ENCODE measurements around the gene CCDC88C. TPM values are rescaled to one million over a fixed set of nuclear protein-coding genes. Genes with fewer than 3 reads are reported as not detected.
"Not testable (repeated sequence)": the region's sequence is repeated elsewhere in the genome, so short reads cannot be mapped to it uniquely, and the experiment has no call there.

CCDC88C gene
- polyA plus RNA-seq, 3 donors, result 39.2 to 49.7 (median 44.4) TPM

DNA sequence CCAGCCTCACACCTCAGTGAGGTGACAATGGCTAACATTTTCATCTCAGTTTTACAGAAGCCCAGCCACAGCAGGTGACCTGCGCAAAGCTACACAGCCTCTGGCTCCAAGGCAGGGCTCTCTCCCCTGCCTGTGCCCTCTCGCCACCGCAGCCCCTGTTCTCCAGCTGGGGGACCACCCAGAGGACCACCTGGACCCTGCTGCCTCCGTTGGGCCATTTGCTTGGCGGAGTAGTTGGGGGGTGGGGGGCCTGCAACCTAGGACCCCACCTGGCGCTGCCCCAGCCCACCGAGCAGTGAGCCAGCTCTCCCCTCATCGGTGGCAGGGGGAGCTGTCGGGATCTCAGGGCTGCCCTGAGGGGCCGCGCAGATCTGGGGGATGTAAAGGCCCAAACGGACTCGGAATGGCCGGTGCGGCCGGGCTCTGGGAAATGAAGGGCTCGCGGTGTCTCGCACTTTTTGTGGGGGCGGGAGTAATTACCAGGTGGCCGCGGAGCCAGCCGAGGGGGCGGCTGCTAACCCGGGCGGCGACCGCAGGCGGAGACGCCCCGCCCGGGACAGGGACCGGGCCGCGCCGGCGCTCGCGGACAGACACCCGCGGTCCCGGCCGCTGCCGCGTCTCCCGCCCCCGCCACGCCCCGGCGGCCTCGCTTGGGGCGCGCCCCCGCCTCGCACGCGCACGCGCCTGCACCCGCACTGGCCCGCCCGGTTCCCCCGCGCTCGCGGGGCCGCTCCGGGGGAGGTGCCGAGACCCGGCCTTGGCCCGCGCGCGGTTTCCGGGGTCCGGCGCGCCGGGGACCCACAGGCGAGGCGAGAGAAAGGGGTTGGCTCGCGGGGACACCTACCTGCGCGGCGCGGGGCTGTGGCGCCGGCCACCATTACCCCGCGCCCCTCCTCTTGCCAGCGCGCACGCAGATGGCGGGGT, 164.5 kb downstream of the CCDC88C start:
- DNase-seq, result no peak

DNA sequence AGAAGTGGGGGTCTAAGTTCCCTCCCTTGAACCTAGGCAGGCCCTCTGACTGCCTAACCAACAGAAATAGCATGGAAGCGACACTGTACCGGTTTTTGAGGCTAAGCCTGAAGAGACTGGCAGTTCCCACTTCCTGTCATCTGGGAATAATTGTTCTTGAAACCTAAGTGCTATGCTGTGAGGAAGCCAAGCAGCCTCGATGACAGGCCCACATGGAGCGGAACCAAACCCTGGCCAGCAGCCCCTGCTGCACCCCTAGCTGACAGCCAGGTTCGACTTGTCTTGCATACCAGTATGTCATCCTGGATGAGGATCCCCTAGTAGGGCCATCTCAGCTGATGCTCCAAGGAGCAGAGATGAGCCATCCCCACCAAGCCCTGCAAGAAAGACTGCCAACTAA, 166.7 kb downstream of the CCDC88C start:
- no peak for DNase-seq

DNA sequence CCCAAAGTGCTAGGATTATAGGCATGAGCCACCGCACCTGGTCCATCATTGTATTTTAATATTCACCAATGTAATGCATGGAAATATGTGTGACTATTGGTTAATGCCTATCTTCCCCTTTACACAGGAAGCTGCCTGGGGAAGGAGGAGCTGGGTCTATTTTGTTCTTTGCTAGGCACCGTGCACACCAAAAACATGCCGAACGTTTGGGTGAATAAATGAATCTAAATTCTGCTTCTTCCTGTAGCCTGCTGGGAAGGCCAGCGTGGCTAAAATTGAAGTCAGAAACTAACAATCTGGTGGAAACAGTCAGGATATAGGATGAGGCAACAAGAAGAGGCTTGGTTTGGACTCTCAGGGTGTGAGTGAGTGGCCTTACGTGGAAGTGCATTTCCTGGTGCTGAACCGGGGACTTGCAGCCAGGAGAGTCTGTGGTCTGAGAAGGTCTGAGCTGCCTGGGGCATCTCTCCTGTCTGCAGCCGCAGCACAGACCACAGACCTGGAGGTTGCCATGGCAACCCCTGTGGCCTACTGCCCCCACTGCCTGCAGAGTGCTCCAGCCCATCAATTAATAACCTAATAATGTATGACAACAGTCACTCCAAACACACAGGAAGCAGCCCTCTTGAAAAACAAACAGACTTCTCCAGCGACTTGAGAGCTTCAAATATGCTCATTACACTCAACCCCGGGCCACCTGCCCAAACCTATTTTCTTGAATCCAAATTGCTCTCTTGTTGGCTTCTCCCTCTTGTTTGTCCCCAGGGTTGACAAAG, 167.6 kb downstream of the CCDC88C start:
- no peak for DNase-seq

DNA sequence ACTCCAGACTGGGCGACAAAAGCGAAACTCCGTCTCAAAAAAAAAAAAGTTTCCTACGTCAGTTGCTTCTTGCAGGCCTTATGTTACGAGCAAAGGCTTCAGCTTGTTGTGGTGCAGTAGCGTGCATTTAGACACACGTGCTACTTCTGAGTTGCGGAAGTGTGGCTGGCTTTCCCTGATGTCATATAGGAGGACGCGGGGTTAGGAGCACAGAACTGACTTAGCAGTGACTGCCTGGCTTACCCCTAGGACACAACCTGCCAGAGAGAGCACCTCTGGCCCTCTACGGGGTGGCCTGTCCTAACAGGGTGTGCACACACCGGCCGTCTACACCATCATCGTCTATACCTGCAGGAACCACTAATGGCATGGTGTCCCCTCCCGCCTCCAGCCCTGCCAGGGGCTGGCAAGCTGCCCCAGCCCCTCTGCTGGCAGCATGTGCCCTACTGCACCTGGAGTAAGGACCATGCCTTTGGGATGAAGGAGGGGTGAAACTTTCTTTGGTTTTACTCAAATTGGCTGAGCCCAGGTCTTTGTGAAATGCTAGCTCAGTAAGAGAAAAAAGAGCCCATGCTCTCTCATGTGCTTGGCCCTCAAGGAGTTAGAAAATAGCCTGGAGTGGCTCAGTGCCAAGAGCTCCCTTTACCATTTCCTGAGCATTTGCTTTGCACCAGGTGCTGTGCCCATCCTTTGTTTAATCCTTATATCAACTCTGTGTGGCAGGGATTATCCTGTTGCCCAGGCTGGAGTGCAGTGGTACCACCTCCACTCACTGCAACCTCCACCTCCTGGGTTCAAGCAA, 171.4 kb downstream of the CCDC88C start:
- DNase-seq, result no peak

DNA sequence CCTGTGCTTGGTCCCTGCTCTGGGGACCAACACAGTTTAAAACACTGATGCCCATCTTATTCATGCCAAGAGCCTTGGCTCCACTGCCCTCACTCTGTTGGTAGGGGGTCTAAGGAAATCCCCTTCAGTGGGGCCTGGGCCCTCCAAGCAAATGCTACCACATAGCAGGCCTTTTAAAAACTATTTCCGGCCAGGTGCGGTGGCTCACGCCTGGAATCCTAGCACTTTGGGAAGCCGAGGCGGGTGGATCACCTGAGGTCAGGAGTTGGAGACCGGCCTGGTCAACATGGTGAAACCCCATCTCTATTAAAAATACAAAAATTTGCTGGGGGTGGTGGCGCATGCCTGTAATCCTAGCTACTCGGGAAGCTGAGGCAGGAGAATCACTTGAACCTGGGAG, 172.0 kb downstream of the CCDC88C start:
- DNase-seq, result not testable (repeated sequence)

DNA sequence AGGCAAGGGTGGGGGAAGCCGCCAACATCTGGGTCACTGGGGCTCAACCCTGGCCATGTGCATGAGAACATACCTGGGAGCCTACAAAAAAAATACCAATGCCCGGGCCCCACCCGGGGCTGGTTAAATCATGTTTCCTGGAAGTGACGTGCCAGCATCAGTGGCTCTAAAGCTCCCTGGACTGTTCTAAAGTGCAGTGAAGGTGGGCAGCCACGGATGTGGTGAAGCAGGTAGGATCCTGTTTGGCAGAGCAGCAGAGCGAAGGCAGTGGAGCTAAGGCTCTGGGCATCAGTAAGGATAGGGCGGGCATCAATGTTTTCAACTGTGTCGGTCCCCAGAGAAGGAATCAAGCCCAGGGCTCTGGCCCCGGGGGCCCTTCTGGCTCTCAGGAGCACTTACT, 172.6 kb downstream of the CCDC88C start:
- DNase-seq, result no peak

DNA sequence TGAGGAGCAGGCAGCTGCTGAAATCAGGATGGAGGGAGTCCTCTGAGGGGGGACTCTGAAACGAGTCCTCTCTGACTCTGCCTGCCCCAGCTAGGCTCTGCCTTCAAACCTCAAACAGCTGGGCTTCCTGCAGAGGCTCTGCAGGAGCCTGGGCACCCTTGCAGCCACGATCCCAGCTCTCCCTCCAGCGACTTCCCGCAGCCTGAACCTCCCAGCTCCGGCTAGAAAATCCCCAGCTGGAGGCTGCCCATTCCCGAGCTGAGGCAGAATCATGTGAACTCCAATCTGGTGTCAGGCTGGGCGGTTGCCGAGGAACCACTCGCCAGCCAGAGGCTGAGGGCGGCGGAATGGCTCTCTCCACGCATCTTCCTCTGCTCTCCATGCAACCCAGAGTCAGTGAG, 173.1 kb downstream of the CCDC88C start, which contains the start of gene GPR68:
TSS of gene GPR68 (minus strand) at position 204 of the 401 bp plus-strand sequence. CDS start 9,654 bp downstream, outside the sequence.
- no peak for DNase-seq

DNA sequence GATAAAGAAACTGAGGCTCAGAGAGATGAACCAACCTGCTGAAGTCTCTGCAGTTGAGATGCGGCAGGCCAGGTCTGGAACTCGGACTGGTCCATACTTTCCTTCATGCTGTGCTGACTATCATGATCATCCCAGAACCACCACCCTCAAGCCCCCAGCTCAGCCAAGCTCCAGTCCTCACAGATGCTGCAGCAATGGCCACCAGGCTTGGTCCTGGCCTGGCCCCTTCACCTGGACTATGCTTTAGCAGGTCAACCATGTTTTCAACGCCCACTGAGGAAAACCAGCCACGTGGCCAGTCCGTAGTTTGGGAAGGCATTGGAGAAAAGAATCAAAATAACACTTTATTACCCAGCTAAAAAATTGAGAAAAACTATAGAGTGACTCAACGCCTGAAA, 174.5 kb downstream of the CCDC88C start:
- DNase-seq, result no peak

DNA sequence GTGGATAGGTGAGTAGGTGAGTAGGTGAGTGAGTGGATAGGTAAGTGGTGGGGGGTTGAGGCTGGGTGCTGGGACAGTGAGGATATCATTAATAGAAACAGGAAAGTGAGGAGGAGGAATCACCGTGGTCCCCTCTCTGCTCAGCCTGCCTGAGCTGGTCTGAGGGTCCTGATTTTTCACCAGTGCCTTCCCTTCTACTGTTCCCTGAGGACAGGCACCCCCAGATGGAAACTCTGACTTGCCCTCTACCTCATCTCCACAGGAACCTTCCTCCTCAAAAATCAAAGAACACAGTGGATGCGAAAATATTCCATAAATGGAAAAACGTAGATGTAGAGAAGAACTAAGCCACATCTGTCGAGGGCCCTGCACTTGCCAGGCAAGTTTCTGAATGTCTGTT, 175.0 kb downstream of the CCDC88C start:
- DNase-seq, result no peak

DNA sequence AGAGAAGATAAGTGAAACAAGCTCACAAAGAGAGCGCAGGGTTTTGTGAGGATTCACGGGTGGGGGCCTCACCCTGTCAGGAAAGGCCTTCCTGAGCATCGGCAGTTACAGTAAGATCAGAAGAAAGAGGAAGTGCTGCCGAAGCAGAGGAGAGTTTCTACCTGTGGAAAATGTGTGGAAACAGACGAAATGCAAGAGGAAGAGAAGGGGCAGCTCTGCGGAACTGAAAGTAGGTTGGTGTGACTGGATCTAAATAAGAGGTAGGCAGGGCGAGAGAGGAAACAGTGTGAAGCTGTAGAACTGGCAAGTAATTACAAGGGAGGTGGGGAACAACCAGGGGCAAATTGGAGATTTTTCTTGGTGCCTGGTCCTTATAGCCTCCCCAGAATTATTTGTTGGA, 175.8 kb downstream of the CCDC88C start:
- DNase-seq, result no peak

DNA sequence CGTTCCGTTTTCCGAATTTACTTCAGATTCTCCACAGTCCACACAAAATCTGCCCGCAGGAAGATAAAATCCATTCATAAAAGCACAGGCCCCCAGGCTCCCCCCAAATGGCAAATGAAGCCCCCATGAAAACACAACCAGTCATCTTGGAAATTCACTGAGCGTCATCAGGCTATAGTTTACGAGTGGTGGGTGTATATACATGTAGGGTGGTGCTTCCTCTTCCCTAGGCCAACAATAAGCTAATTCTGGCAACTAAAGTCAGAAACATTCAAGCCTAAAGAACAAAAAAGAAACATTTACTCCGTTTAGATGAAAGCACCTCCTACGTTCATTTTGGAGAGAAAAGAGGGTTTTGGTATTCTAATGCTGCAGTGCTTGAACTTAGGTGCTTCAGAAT, 179.0 kb downstream of the CCDC88C start:
- DNase-seq, result no peak

DNA sequence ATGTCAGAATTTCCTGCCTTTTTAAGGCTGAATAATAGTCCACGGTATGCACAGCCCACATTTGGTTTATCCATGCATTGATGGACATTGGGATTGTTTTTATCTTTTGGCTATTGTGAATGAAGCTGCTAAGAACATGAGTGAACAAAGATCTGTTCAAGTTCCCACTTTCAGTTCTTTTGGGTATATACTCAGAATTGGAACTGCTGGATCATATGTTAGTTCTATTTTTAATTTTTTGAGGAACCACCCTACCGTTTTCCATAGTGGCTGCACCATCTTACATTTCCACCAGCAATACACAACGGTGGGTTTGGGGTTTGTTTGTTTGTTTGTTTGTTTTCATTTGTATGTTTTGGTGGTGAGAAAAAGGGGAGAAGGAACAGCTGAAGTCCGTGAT, 179.5 kb downstream of the CCDC88C start:
- DNase-seq, result no peak

DNA sequence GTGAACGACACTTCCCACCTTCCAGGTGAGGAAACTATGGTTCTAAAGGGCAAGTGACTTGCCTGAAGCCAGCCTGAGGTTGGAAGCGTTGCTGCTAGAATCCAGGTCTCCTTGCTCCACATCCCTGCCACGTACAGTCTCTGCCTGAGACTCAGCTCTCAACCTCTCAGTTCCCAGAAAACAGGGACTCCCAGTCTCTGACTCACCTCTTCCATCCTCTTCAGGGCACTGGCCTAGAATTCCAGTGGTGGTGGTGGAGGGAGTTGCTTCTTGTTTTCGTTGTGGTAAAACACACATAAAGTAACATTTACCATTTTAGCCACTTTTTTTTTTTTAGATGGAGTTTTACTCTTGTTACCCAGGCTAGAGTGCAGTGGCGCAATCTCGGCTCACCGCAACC, 180.4 kb downstream of the CCDC88C start:
- no peak for DNase-seq

DNA sequence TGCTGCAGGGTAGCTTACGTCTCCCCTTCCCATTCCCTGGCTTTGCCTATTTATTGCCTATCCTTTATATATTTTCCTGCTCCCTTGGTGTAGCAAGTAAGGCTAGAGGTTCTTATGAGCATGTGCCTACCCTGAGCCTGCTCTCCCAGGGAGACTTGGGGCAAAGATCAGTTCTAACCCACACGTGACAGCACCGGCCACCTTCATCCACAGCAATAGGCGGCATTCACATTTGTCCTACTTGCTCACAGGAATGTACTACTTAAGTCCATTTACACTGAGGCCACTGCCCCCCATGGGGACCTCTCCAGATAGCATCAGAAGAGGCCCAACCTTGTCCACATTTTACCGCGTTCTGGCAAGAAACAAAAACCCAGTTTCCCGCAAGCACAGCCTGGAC, 181.8 kb downstream of the CCDC88C start:
- DNase-seq, result no peak

DNA sequence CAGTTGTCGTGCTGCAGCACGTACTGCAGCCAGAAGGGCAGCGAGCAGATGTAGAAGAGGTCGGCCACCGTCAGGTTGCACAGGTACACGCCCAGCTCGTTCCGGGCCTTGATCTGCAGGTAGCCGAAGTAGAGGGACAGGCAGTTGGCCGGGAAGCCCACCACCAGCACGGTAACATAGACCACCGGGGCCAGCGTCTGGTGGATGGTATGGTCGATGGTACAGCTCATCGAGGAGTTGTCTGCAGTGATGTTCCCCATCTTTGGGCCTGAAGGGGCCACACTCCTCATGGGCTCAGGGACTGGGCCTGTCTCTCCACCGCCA, 182.9 kb downstream of the CCDC88C start:
- no peak for DNase-seq

DNA sequence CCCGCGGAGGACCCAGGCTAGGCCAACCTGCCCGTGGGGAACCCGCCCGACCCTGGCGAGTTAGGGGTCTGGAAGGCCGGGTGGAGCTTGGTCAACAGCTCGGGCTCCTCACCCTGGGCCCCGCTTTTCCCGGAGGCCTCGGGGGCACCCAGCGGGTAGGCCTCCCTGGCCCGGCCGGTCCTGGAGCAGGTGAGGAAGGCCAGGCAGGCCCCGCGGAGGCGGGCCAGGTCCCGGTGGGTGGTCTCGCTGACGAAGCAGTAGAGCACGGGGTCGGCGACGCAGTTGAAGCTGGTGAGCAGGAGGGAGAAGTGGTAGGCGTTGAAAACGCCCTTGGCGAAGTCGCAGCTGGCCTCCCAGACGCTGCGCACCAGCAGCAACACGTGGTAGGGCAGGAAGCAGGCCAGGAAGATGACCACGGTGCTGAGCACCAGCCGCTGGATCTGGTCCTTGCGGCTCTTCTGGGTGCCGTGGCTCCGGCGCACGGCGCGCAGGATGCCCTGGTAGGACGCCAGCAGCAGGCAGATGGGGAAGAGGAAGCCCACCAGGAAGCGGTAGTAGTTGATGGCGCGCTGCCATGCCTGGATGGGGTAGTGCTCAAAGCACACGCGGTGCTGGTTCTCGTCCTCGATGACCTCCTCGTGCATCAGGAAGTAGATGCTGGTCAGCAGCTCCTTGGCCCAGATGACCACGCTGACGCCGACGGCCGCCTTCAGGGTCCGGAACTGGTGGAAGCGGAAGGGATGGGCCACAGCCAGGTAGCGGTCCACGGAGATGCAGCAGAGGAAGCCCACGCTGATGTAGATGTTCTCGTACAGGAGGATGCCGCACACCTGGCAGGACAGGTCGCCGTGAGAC, 183.5 kb downstream of the CCDC88C start:
- no peak for DNase-seq

DNA sequence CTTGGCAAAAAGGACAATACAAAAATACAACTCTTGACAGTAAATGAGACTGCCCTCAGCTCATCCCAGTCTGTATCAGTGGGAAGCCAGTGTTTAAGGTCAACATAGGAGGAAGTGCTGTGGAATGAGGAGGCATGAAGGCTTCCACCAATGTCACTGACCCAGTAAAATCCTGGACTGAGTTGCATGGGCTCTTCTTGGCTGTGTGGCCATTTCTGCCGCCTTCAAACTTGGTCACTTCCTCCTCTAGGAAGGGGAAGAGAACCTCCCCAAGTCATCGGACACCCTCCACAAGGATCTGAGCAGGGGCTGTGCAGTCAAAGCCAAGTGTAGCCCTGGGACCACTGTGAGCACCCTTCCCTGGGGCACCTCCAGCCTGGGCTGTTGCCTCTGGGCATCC, 185.0 kb downstream of the CCDC88C start:
- DNase-seq, result no peak

DNA sequence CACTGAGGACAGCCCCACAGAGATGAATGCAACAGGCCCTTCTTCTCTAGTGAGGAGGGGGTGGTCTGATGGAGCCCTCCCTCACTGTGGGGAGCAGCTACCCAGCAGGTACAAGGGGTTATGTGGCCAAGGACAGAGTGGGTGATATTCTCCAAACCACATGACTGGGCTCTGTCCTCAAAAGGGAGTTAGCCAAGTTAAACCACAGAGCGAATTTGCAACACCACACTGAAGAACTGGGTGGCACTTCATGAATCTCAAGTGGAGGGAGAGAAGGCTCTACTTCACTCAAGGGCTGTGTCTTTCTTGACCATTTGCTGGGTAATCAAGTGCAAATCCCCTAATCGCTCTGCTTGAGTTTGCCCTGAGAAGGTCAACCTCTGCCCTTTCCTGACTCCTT, 185.6 kb downstream of the CCDC88C start:
- no peak for DNase-seq

DNA sequence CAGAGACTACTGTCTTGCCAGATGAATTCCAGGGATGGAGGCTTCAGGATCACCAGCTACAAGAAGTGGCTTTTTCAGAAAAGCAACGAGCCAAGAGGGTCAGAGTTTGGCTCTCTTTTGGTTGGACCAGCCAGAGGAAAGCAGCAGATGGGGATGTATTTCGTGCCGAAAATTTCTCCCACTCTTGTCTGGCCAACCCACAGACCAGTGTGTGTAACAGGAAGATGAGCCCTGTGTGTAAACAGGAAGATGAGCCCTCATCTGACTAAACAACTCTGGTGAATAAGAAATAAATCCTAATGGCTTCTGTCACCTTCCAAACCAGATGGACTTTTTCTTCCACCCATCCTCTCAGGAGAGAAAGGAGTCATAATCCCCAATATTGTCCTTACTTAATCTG, 186.2 kb downstream of the CCDC88C start:
- DNase-seq, result no peak

DNA sequence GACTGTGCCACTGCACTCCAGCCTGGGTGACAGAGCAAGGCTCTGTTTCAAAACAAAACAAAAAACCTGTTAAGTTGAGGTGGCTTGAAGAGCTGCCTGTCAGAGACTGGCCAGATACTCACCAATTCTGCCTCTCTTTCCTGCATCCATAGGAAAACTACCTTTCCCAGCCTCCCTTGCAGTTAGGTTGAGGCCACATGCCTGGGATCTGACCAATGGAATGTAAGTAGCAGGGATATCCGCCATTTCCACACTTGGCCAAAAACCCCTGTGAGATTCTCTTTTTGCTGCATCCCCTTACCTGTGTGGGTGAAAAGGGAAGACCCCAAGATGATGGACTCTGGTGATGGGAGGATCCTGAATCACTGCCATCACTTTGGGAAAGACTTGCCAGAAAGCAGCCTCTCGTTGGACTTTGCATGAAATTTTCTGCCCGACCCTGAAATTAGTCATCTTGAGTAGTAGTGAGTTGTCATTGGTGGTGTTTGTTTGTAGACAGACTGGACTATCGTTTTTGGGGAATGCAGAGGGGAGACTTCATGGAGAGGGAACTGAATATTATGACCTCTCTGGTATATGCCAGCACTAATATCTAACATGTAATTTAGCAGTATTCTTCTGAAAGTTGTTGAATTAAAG, 187.1 kb downstream of the CCDC88C start:
- DNase-seq, result no peak

DNA sequence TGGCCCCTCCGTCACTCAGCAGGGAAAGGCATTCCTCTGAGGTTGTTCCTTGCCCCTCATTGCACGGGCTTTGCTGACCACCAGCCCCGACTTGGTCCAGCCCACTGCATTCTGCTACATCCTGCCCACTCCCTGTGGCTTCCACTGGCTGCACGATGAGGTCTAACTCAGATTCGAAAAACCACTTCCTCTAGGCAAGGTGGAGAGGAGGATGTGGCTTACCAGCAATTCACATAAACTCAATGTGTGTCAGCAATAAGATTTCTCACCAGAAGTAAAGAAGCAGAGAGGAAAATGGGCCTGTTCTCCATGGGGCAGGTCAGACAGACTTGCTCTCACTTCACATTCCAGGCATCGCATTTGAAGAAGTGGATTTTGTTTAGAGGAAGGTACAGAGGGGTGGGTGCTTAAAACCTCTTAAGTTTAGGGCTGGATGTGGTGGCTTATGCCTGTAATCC, 187.8 kb downstream of the CCDC88C start:
- no peak for DNase-seq

Data from renal pelvis (tissue), 4 donors.